AG04449 (cell line): Measurements from ENCODE around the gene C1orf21.

Source experiments
- CTCF ChIA-PET: fragments of 350-600 bp; formaldehyde crosslinking; extraction: SDS; loops from one replicate; lab custom pipeline; 2021; ENCODE audit warnings: antibody characterized with exemption; lab: Yijun Ruan, JAX
- POLR2A ChIA-PET: fragments of 400-600, 350-600 bp; formaldehyde crosslinking; extraction: SDS; loops from one replicate; lab custom pipeline; 2020; ENCODE audit warnings: antibody characterized with exemption, inconsistent platforms; lab: Yijun Ruan, JAX
- DNase-seq: peaks from one replicate; pipeline ENCODE4 v3.0.0-alpha.2; 2010; ENCODE audit warnings: low read depth, low spot score
- H3K4me3 ChIP-seq: 2 replicates; pipeline ENCODE4 v1.5.1; 2011; ENCODE audit warnings: low read depth, mild to moderate bottlenecking, control low read depth, low read length
- CTCF ChIP-seq: IDR thresholded peaks from one replicate; pipeline ENCODE4 v1.5.1; 2011; ENCODE audit warnings: mild to moderate bottlenecking, moderate library complexity, low read length, control low read depth, inconsistent platforms; ENCODE audit not compliant: insufficient read depth; ENCODE audit errors: missing control alignments

The C1orf21 gene

GRCh38 chr1:184379111-184379752 is 7.6 kb upstream of the C1orf21 start:
- no peak for DNase-seq

GRCh38 chr1:184380468-184380867 is 6.4 kb upstream of the C1orf21 start:
- CTCF ChIA-PET = interaction anchor here (1.3 to 2.5 kb wide), 2 partner anchors 15 to 284 kb away, joined by 3 to 8 read pairs; no protein-coding TSS in a partner anchor

More at GRCh38 chr1:184379111-184379752, 7.6 kb upstream of the C1orf21 start:
- ChIA-PET POLR2A (no interaction called here), CTCF (interaction anchor here (0.6 to 2.5 kb wide), 3 partner anchors 8 to 285 kb away, joined by 3 to 8 read pairs (median 3); partner anchors contain the start of gene C1orf21)
- H3K4me3 ChIP-seq = no peak overlapping the region
- no peak for TF ChIP-seq CTCF

GRCh38 chr1:184383772-184384323 is 3.0 kb upstream of the C1orf21 start:
- TF ChIP-seq CTCF = no peak
- H3K4me3 ChIP-seq = no peak overlapping the region
- POLR2A ChIA-PET = no interaction called here
- no peak for DNase-seq
- CTCF ChIA-PET = interaction anchor here (1.3 to 2.4 kb wide), 2 partner anchors 280 kb away, joined by 4 to 10 read pairs; no protein-coding TSS in a partner anchor

More at GRCh38 chr1:184380468-184380867, 6.4 kb upstream of the C1orf21 start:
- H3K4me3 ChIP-seq = no peak overlapping the region
- POLR2A ChIA-PET = no interaction called here
- DNase-seq = no peak
- TF ChIP-seq CTCF = no peak

- POLR2A ChIA-PET = no interaction called here
- H3K4me3 ChIP-seq = peak overlapping the region; percentile 71
Measured at GRCh38 chr1:184385865-184386311, 941 bp upstream of the C1orf21 start.

GRCh38 chr1:184387069-184387475 is 243 bp downstream of the C1orf21 start:
- CTCF ChIA-PET = interaction anchor here (0.9 to 1.6 kb wide), 6 partner anchors 8 to 304 kb away, joined by 3 to 6 read pairs (median 3); no protein-coding TSS in a partner anchor
- no peak for TF ChIP-seq CTCF
- H3K4me3 ChIP-seq = peak overlapping the region; percentile 71
- POLR2A ChIA-PET = interaction anchor here (0.6 to 1.1 kb wide), 3 partner anchors 21 to 127 kb away, joined by 3 read pairs; no protein-coding TSS in a partner anchor
- DNase-seq = no peak

More at GRCh38 chr1:184385865-184386311, 941 bp upstream of the C1orf21 start:
- no peak for TF ChIP-seq CTCF
- CTCF ChIA-PET = interaction anchor here (1.6 kb wide), 1 partner anchor 9 kb away, joined by 4 read pairs; no protein-coding TSS in a partner anchor
- no peak for DNase-seq
